Measurements from ENCODE around the gene SEC16A. TPM values are rescaled to one million over a fixed set of nuclear protein-coding genes. Genes with fewer than 3 reads are reported as not detected.

SEC16A gene
- total and polyA plus RNA-seq, 3 donors from 2014 or later = 67.8 to 103 (median 90.4) TPM

GRCh38 chr9:136442265-136442664 lies 40.6 kb downstream of the SEC16A start:
- Histone ChIP-seq H3K27me3 (no peaks in the 10 kb centered on the region), H3K36me3 (ENCODE audit: low read depth, missing control alignments) (peaks cover 3% of the 10 kb centered on the region)

GRCh38 chr9:136441681-136442245 lies 41.1 kb downstream of the SEC16A start:
- Histone ChIP-seq H3K27me3 (no peaks in the 10 kb centered on the region), H3K36me3 (ENCODE audit: low read depth, missing control alignments) (peaks cover 3% of the 10 kb centered on the region), H3K27ac (no peak overlapping the region), H3K4me3 (no peak overlapping the region), H3K9me3 (no peaks in the 10 kb centered on the region), H3K4me1 (peaks cover 32% of the 10 kb centered on the region)
- intact Hi-C loops (cut with DNase I; ENCODE audit: low total_unique reads) = no loop called here
- 69 to 73% methylated on average over 10 to 17 of the region's 17 CpGs for WGBS, 2 donors
- TF ChIP-seq CTCF (IDR thresholded peaks at IDR 0.05) = no peak
- no peak for TF ChIP-seq POLR2A (IDR thresholded peaks at IDR 0.05)
- no peak for DNase-seq

More at GRCh38 chr9:136442265-136442664, 40.6 kb downstream of the SEC16A start:
- WGBS, 2 donors = 81 to 84% methylated on average over 5 of the region's 5 CpGs
- Histone ChIP-seq H3K9me3 (no peaks in the 10 kb centered on the region), H3K27ac (no peak overlapping the region), H3K4me1 (peaks cover 29% of the 10 kb centered on the region), H3K4me3 (no peak overlapping the region)
- no peak for DNase-seq
- intact Hi-C loops (cut with DNase I; ENCODE audit: low total_unique reads) = no loop called here
- no peak for TF ChIP-seq POLR2A (IDR thresholded peaks at IDR 0.05)
- TF ChIP-seq CTCF (IDR thresholded peaks at IDR 0.05) = no peak

- DNase-seq = no peak
- Histone ChIP-seq H3K27ac (peak overlapping the region in 1 of 2 donors; percentile 87), H3K4me1 (peaks cover 32% of the 10 kb centered on the region), H3K27me3 (no peaks in the 10 kb centered on the region), H3K9me3 (no peaks in the 10 kb centered on the region), H3K36me3 (ENCODE audit: low read depth, missing control alignments) (peaks cover 3% of the 10 kb centered on the region), H3K4me3 (no peak overlapping the region)
- intact Hi-C loops (cut with DNase I; ENCODE audit: low total_unique reads) = no loop called here
- WGBS, 2 donors = 85% methylated on average over 13 to 15 of the region's 15 CpGs
- TF ChIP-seq POLR2A (IDR thresholded peaks at IDR 0.05) (no peak), CTCF (IDR thresholded peaks at IDR 0.05) (no peak)
Observed at GRCh38 chr9:136441191-136441680, 41.6 kb downstream of the SEC16A start.

GRCh38 chr9:136439481-136440408 lies 43.1 kb downstream of the SEC16A start, which contains the start of gene INPP5E:
Gene INPP5E, minus strand, starts transcription at chr9:136439845. Its CDS starts 426 bp downstream, at chr9:136439419.
- TF ChIP-seq CTCF (IDR thresholded peaks at IDR 0.05) (peak; percentile 60 to 77 (median 69)), POLR2A (IDR thresholded peaks at IDR 0.05) (no peak)
- Histone ChIP-seq H3K27me3 (no peaks in the 10 kb centered on the region), H3K4me3 (peak within 1 kb of the TSS; percentile 82 to 86), H3K36me3 (ENCODE audit: low read depth, missing control alignments) (peaks cover 3% of the 10 kb centered on the region), H3K9me3 (no peaks in the 10 kb centered on the region), H3K27ac (peak within 1 kb of the TSS; percentile 52 to 87), H3K4me1 (peaks cover 32% of the 10 kb centered on the region)
- intact Hi-C loops (cut with DNase I; ENCODE audit: low total_unique reads) = no loop called here
- 3 to 7% methylated on average over 18 to 85 of the region's 90 CpGs for WGBS, 2 donors
- peak; percentile 72 for DNase-seq
